NCI-H187 treated with DMSO at 0.1 percent for 48 hours (cell line): ENCODE measurements around the gene PIK3R5.

Source experiments
- DNase-seq: peaks from one replicate; lab custom pipeline; 2025; lab: John Stamatoyannopoulos, UW

The PIK3R5 gene

GRCh38 chr17:8832711-8833352 is 132.7 kb downstream of the PIK3R5 start:
- DNase-seq = no peak

- no peak for DNase-seq
Measured at GRCh38 chr17:8831234-8831849, 134.2 kb downstream of the PIK3R5 start.

GRCh38 chr17:8830141-8830540 is 135.4 kb downstream of the PIK3R5 start:
- DNase-seq = no peak

- DNase-seq = no peak
Measured at GRCh38 chr17:8829036-8829941, 136.2 kb downstream of the PIK3R5 start.
